NCI-H82 treated with DMSO at 0.1 percent for 48 hours (cell line): Measurements from ENCODE around the gene PBX2.
"Not testable (repeated sequence)": the region's sequence is repeated elsewhere in the genome, so short reads cannot be mapped to it uniquely, and the experiment has no call there.

Source experiments
- DNase-seq: peaks from one replicate; lab custom pipeline; 2025; ENCODE audit not compliant: unreplicated experiment; lab: John Stamatoyannopoulos, UW

PBX2 gene

DNA sequence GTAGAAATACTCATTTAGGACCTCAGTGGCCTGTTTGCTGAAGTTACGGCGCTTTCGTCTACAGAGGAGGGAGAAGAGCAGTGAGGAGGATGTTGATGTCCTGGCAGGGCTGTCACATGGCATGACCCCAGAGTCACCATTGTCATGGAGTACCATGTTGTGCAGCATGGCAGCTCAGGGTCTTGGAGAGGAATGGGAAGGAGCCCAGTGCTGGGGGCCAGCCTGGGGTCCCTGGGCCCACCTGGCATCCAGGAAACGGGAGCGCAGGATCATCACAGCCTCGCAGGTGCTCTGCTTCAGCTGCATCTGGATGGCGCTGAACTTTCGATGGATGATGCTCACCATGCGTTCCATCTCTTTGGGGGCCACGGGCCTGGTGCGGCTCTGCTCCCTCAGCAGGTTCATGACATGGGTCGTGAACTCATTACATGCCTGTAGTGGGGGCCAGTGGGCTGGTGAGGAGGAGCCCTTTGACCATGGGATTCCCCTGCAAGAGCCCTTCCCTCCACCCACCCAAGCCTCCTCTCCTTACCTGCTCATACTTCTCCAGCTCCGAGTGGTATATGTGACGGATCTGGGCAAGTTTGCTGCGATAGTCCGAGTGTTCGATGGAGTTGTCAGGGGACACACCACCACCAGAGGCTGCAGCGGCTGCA is 2.1 kb downstream of the PBX2 start:
- DNase-seq = not testable (repeated sequence)

DNA sequence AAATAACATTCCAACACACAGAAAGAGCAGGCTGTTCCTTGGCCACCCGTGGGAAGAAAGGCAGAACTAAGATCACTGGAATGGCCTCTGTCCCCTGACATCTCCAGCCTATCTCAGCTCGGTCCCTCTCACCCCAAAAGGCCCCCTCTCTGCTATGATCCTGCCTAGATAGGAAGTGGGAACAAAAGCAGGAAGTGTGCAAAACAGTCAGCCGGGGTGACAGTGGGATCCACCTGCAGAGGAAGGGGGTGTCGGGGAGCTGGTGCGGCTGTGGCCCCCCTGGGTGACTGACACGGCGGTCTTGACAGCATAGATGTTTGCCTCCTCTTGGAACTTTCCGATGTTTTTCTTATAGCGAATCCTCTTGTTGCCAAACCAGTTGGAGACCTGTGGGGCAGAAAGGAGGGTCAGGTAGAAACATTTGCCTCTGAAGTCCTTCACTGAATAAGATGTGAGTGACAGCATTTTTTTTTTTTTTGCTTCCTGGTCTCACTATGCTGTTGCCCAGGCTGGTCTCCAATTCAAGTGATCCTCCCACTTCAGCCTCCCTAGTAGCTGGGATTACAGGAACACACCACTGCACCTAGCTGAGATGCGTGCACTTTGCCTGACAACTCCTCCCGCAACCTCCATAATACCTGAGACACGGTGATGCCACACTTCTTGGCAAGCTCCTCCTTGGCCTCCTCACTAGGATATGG is 2.8 kb downstream of the PBX2 start:
- no peak for DNase-seq

DNA sequence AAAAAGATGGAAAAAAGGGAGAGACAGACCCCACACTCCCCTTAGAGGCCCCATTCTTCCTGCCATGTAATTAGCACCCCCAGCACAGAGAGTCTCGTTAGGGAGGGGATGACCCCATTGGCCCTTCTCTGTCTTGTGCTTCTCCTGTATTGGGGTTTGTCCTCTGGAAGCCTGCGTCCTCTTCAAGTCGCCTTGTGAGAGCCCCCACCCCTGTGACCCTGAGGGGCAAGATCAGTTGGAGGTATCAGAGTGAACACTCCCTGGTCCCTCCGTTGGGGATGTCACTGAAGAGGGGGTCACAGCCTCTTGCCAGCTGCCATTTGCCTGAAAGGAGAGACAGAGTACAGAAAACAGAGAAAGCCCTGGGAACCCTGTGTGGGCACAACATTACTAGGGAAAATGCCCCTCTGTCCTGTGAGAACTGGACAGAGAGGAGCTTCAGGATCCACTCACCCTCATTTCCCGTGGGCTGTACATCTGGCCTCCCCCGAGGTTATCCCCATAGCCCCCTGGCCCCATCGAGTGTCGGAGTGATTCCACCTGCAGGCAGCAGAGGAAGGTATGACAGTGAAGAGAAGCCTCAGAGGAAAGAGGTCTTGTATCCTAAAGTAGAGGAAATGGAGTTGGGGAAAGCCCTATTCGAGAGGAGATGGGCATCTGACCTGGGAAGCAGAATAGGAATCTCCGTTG is 3.7 kb downstream of the PBX2 start:
- not testable (repeated sequence) for DNase-seq

DNA sequence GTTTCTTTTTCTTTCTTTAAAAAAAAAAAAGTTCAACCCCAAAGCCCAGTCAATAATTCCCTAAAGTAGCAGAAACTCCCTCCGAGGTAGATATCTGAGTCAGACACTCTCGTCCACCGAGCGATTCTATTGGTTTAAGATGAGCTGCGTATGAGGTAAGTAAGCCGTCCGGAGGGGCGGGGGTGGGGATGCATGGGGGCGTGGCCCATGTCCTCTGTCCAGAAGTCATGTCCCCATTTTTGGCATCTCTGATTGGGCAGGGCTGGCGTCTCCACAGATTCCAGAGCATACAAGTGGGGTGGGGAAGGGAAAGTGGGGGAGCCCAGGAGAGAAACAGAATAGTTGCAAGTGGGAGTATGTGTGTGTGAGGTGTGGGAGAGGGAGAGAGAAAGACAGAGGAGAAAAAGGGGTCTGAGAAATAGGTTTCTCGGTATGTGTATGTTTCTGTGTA is 4.3 kb downstream of the PBX2 start:
- peak; percentile 49 for DNase-seq

DNA sequence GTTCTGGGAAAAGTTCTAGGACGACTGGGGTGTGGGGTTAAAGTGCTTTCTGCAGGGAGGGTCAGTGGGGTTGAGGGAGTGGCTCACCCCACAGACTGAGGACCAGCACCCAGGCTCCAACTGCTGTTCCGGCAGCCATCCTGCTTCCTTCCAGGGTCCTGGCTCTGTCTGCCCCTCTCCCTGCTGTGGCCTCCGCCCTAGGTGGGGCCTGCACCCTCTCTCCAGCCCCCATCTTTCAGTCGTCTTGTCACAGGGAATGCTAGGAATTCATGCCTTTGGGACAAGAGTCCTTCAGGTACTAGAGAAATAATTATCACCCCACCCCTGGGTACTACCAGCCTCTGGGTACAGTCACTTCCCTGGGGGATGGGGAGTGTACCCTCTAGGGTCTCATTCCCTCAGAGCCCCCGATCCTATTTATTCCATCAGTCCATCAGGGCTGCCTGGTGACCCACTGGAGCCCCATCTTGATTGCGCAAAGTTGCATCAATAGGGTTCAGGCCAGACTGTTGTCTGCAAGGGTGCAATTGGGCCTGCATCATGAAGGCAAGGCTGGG is 5.8 kb downstream of the PBX2 start, which contains the start of gene AGER:
TSS of gene AGER (minus strand) at position 170 of the 557 bp plus-strand sequence. CDS start at position 139, 31 bp downstream.
- DNase-seq = no peak

DNA sequence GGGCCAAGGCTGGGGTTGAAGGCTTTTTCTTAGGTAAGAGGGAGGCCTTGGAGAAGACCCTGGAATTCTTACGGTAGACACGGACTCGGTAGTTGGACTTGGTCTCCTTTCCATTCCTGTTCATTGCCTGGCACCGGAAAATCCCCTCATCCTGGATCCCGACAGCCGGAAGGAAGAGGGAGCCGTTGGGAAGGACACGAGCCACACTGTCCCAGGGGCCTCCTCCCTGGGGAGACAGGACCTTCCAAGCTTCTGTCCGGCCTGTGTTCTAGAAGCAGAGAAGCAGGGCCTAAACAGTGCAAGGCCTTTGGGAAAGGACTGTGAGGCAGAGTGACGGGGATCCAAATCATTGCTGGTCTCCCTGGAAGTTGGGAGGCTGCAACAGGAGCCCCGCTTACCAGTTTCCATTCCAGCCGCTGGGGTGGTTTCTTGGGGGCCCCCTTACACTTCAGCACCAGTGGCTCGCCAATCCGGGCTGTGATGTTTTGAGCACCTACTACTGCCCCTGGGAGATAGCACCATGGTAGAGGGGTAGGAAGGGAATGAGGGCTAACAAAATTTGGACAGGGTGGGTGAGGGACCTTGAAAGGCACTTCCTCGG is 6.4 kb downstream of the PBX2 start:
- DNase-seq = no peak

DNA sequence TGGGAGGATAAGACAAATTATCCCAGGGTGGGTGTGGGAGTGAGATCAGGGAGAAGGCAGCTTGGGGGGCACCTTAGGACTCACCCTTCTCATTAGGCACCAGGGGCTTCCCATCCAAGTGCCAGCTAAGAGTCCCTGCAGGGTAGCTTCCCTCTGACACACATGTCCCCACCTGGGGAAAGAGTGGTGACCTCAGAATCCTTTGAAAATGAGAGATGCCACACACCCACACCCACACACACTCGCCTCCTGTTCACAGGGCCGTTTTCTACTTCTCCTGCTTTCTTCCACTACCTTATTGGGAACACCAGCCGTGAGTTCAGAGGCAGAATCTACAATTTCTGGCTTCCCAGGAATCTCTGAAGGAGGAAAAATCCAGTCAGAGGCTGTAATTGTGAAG is 7.0 kb downstream of the PBX2 start:
- DNase-seq = no peak

DNA sequence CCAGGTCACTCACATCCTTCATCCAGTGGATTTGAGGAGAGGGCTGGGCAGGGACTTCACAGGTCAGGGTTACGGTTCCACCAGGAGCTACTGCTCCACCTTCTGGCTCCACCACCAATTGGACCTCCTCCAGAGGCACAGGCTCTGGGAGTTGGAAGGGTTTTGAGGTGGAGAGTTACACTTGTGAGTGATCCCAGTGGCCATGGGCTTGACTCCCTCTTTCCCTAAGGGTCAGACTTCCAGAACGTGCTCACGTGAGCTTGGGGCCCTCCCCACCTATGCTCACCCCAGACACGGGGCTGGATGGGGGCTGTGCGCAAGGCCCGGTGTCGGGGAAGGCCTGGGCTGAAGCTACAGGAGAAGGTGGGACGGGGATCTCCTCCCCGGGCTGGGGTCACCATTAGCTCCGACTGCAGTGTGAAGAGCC is 7.4 kb downstream of the PBX2 start:
- no peak for DNase-seq

DNA sequence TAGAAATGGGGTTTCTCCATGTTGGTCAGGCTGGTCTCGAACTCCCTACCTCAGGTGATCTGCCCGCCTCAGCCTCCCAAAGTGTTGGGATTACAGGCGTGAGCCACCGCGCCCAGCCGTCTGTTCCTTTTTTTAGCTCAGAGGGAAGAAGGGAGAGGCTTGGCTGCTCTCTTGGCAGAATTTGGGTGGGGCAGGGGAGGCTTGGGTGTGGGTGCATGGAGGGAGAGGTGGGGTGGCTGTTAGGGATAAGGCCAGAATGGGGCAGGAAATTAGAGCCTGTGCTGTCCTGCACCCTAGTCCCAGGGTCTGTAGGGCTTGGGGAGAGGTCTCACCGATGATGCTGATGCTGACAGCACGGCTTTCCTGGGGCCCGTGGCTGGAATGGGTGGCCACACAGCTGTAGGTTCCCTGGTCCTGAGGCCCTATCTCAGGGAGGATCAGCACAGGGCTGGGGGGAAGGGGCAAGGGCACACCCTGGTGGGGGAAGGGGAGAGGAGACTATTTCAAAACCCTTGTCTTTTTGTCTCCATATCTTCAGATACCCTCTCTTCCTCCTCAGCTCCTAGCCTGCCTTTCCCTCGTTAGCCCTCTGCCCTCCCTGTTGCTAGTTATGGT is 8.0 kb downstream of the PBX2 start:
- no peak for DNase-seq

DNA sequence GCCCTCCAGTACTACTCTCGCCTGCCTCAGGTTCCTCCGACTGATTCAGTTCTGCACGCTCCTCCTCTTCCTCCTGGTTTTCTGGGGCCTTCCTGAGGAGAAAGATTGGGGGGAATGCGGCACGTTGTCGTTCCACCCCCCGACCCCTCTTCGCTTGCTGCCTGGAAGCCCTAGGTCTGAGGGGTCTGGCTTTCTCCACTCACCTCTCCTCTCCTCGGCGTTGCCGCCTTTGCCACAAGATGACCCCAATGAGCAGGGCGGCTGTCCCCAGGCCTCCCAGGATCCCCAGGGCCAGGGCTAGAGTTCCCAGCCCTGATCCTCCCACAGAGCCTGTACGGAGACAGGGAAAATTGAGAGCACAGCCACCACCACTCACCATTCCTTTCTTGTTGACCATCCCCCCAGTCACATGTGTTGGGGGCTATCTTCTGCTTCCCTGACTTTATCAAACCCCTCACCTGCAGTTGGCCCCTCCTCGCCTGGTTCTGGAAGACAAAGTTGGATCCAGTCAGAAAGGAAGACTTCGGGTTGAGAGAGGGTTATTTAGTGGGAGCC is 8.8 kb downstream of the PBX2 start:
- DNase-seq = no peak

DNA sequence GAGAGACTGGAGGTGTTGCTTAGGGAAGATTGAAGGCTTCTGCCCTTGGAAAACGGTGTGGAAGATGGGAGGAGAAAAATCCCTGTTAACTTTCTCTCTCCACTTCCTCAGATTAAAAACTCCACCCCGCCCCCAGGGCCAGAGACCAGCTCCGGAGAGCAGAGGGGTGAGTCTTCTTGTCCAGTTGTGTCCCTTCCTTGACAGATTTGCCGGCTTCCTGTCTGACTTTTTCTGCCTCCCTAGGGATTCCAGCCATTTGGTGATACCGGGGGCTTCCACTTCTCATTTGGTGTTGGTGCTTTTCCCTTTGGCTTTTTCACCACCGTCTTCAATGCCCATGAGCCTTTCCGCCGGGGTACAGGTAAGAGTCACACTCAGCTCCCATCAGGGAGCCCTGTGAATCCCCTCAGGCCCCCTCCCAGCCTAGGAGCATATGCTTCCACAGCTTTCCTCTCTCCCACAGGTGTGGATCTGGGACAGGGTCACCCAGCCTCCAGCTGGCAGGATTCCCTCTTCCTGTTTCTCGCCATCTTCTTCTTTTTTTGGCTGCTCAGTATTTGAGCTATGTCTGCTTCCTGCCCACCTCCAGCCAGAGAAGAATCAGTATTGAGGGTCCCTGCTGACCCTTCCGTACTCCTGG is 10.1 kb downstream of the PBX2 start:
- DNase-seq = no peak

DNA sequence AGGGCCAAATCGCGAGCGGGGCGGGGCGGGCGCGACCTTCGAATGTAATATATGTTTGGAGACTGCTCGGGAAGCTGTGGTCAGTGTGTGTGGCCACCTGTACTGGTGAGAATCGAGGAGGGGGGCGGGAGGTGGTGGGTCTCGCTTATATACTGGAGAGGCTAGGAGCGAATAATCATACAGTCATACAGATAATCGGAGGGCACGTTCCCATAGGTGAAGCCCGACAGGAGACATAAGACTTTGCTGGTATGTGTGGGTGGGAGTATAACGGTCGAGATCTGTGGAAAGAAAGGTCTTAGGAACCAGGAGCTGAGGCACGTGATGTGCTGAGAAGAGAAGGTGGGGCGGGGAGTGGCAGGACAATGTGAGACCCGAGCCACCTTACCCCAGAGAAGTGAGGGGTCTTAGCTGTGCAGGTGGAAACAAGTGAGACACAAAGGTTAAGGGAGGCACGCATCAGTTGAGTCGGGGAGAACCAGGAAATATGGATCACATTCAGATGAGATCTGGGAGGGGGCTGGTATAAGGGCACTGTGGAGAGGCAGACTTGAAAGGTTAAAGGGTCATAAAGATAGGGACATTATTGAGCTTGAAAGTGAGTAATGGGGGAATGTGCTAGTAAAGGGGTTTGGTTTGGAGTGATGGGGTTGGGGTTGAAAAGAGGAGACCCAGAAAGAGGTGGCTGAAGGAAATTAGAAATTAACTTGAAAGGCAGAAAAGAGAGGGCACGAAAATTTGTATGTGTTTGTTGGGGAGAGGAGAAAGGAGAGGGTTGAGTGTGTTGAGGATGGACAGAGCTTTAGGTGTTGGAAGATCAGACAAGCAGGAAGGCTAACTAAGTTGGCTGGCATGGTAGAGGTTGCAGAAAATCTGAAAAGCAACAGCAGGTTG is 11.2 kb downstream of the PBX2 start:
- no peak for DNase-seq

DNA sequence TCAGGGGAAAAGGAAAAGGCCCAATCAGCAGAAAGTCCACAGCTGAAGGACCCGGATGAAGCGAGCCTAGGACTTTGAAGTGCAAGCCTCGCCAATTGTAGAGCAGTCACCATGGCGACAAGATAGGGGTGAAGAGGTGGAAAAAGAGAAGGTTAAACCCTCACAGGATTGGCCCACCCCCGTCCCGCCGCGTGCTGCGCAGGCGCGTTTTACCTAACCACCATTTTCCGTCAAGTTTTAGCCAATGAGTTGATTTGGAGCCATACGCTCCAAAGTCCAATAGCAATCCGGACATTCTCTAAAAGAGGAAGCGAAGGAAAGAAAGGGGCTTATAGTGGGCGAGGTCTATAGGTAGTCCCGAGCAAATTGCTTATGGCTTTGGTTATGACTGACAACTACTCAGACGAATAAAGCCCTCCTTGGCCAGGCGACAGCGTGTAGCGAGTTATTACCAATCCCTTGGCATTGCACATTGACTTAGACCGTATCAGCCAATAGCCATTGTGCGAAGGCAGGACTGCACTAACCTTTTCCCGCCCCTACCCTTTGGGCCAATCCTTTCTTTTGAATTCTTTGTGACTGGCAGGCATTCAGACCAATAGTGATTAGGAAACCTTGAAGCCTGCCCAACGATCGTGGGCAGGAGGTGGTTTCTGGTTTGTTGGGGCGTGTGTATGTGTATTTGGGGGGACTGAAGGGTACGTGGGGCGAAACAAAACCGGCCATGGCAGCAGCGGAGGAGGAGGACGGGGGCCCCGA is 12.0 kb downstream of the PBX2 start, which contains the start of gene RNF5:
TSS of gene RNF5 (plus strand) at position 618 of the 759 bp plus-strand sequence. CDS start at position 725, 107 bp downstream.
- peak; percentile 100 for DNase-seq

DNA sequence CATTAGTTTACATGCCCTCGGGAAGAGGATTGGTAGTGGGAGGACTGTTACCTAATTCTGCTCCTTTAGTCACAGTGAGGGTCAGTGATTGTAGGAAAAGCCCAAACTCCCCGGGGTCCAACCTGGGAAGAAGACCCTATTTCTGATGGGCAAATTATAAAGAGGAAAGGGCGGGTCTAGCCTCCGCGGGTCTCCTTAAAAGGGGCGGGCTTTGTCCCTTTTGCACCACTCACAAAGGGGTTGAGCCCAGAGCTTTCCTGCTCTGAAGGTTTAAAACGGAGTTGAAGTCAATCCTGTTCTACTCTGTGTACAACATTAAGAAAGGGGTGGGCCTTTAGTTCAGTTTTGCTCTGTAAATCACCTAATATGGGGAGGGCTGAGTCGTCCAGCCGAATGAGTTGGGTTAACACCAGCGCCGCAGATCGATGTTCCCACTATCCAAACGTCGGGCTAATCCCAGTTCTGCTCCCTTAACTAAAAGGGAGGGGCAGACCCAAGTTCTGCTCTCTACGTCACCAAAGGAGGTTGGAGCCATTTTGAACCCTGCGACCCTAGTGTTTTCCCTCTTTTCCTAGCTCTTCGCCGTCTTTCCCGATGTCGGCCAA is 12.7 kb downstream of the PBX2 start:
- peak; percentile 88 for DNase-seq

DNA sequence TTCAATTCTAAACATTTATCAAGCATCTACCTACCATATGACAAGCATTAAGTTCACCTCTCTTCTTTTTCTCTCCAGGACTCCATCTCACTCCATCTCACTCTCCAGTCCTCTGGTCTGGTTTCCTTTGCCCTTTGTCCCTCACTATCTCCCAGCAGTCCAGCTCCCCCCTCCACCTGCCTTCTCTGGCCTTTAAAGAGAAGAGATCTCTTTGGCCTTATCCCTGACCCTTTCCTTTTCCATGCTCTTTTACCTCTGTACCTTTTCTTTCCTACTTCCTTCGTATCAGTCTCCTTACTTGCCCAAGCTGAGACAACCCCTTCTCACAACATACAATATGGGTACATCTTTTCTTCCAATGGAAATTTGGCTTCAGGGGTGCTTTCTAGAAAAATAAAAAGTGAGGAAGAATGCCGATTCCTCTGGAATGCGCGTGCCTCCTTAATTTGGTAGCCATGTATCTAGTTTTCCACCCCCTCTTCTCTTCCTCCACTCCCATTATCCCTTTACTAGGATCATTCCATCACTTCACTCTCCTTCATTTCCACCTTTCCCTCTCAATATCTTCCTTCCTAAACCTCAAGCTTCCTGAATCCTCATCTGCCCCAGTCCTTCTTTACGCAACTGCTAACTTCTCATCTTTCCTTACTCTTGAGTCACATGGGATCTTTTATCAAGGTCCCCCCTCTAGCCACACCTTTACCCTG is 13.4 kb downstream of the PBX2 start:
- peak; percentile 78 for DNase-seq

DNA sequence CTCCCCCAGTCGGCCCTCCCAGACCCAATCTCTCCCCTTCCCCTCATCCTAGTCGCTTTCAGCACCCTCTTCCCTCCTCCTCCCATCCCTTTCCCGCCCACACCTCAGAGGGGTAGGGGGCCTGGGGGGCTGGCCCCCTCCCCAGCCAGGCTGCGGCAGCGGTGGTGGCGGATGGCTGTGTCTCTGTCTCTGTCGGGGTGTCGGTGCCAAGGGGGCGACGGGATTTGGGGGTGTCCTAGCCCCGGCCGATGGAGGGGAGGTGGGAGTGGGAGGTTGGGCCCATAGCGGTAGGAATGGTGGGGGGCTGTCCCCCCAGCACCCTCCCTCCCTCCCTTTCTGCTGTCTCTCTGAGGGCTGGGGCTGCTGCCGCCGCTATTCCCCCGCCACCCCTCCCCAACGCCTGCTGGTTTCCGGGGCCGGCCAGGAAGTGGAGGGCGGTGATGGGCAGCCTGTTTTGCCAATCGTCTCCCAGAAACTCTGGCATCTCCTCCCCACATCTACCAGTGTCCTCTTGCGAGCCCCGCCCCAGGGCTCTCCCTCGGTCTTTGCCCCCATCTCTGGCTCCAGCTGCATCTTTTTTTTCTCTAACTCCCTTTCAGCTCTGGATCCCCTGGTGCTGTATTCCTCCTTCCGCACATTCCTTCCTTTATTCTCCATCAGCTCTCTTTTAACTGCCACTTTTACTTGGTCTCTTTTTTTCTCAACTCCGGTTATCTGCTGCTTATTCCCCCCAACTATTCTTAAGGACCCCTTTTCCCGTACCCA is 14.1 kb downstream of the PBX2 start, which contains the start of gene AGPAT1:
TSS of gene AGPAT1 (minus strand) at position 374 of the 765 bp plus-strand sequence. CDS start 4,588 bp downstream, outside the sequence.
- peak; percentile 89 for DNase-seq
